Body of pancreas (tissue), 4 donors: ENCODE results near the gene USP32.
"Not testable (repeated sequence)": the region's sequence is repeated elsewhere in the genome, so short reads cannot be mapped to it uniquely, and the experiment has no call there.

Source experiments
- CTCF ChIP-seq, 7 experiments: fragments of 450-650 bp in 4 of 7; fragments of 200-600 bp in 3 of 7; sonication (generic) in 3 of 7; IDR thresholded peaks; one replicate each; pipeline ENCODE4 v1.5.1; 2016 to 2019; ENCODE audit warnings: antibody characterized with exemption in 7 of 7
- POLR2A ChIP-seq, 3 donors: fragments of 450-650 bp; IDR thresholded peaks; one replicate each; pipeline ENCODE4 v1.6.1; 2016; ENCODE audit warnings: antibody characterized with exemption in 3 of 3, mild to moderate bottlenecking in 2 of 3

- not testable (repeated sequence) for TF ChIP-seq CTCF, POLR2A (IDR thresholded peaks at IDR 0.05)
These were observed 77.0 kb downstream of the USP32 start for GRCh38 chr17:60314900-60315299.
